ENCODE measurements around the gene KRT33A. TPM values are rescaled to one million over a fixed set of nuclear protein-coding genes. Genes with fewer than 3 reads are reported as not detected.

Gene KRT33A
- total and polyA plus RNA-seq, 2 experiments from 2014 or later, result not detected

- TF ChIP-seq REST (IDR thresholded peaks at IDR 0.05; ENCODE audit: unreplicated experiment), result no peak
- TF ChIP-seq, protein P1, sequence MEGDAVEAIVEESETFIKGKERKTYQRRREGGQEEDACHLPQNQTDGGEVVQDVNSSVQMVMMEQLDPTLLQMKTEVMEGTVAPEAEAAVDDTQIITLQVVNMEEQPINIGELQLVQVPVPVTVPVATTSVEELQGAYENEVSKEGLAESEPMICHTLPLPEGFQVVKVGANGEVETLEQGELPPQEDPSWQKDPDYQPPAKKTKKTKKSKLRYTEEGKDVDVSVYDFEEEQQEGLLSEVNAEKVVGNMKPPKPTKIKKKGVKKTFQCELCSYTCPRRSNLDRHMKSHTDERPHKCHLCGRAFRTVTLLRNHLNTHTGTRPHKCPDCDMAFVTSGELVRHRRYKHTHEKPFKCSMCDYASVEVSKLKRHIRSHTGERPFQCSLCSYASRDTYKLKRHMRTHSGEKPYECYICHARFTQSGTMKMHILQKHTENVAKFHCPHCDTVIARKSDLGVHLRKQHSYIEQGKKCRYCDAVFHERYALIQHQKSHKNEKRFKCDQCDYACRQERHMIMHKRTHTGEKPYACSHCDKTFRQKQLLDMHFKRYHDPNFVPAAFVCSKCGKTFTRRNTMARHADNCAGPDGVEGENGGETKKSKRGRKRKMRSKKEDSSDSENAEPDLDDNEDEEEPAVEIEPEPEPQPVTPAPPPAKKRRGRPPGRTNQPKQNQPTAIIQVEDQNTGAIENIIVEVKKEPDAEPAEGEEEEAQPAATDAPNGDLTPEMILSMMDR (conservative IDR thresholded peaks at IDR 0.05; ENCODE audit: low read depth in 2 of 2), result no peak
- no peak for TF ChIP-seq STAT1 (IDR thresholded peaks at IDR 0.05; ENCODE audit: unreplicated experiment)
- TF ChIP-seq EZH2phosphoT487 (IDR thresholded peaks at IDR 0.05; ENCODE audit: unreplicated experiment), result no peak
- TF ChIP-seq JUNB (IDR thresholded peaks at IDR 0.05; ENCODE audit: unreplicated experiment), result no peak
Measured at GRCh38 chr17:41366070-41366469, 15.4 kb upstream of the KRT33A start (continued).

DNA sequence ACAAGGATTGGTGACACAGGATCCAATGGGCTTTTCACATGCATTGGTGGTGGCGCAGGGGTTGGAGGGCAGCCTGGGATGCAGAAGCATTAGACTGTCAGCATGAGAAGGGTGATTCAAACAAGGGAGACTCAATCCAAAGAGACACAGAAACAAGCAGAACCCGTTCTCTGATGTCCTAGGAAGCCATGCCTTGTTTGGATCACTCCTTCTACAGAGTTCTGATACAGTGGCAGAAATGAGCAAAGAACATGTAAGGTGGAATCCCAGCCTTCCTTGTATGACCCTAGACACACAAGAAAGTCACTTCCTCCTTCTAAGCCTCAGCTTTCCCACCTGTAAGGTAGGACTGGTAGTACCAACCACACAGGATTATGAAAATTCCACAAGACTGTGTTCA, 13.3 kb upstream of the KRT33A start:
- no peak overlapping the region for H3K27ac ChIP-seq (ENCODE audit: low read depth)
- no peaks in the 10 kb centered on the region for H3K4me1 ChIP-seq (ENCODE audit: insufficient read depth)
- H3K79me2 ChIP-seq (replicated peaks; ENCODE audit: insufficient read depth), result no peaks in the 10 kb centered on the region
- H3K36me3 ChIP-seq (ENCODE audit: insufficient read depth), result no peaks in the 10 kb centered on the region
- no peaks in the 10 kb centered on the region for H3K9me2 ChIP-seq (ENCODE audit: insufficient read depth)
- Mint-ChIP-seq H3K9me3 (peaks cover 9% of the 10 kb centered on the region; the same call in 1 of the 3 replicates), H3K4me3 (no peak overlapping the region), H3K36me3 (ENCODE audit: low read depth) (no peaks in the 10 kb centered on the region), H3K27ac (no peak overlapping the region), H3K27me3 (ENCODE audit: insufficient read depth, low read depth, poor library complexity) (peaks cover 2% of the 10 kb centered on the region), H3K4me1 (no peaks in the 10 kb centered on the region)
- H3K27me3 ChIP-seq (ENCODE audit: insufficient read depth), result no peaks in the 10 kb centered on the region
- H3K4me2 ChIP-seq, result no peak overlapping the region
- H3K4me3 ChIP-seq, result no peak overlapping the region
- no peaks in the 10 kb centered on the region for H3F3A ChIP-seq (replicated peaks; ENCODE audit: low read depth)
- H4K20me1 ChIP-seq (replicated peaks; ENCODE audit: insufficient read depth), result no peaks in the 10 kb centered on the region
- H2AFZ ChIP-seq, result no peak overlapping the region
- DNase-seq (ENCODE audit: low spot score), result no peak
- ATAC-seq, result no peak
- TF ChIP-seq, protein P1 (conservative IDR thresholded peaks at IDR 0.05; ENCODE audit: low read depth in 2 of 2), result no peak
- TF ChIP-seq EZH2phosphoT487 (IDR thresholded peaks at IDR 0.05; ENCODE audit: unreplicated experiment), result no peak
- TF ChIP-seq, protein P2, sequence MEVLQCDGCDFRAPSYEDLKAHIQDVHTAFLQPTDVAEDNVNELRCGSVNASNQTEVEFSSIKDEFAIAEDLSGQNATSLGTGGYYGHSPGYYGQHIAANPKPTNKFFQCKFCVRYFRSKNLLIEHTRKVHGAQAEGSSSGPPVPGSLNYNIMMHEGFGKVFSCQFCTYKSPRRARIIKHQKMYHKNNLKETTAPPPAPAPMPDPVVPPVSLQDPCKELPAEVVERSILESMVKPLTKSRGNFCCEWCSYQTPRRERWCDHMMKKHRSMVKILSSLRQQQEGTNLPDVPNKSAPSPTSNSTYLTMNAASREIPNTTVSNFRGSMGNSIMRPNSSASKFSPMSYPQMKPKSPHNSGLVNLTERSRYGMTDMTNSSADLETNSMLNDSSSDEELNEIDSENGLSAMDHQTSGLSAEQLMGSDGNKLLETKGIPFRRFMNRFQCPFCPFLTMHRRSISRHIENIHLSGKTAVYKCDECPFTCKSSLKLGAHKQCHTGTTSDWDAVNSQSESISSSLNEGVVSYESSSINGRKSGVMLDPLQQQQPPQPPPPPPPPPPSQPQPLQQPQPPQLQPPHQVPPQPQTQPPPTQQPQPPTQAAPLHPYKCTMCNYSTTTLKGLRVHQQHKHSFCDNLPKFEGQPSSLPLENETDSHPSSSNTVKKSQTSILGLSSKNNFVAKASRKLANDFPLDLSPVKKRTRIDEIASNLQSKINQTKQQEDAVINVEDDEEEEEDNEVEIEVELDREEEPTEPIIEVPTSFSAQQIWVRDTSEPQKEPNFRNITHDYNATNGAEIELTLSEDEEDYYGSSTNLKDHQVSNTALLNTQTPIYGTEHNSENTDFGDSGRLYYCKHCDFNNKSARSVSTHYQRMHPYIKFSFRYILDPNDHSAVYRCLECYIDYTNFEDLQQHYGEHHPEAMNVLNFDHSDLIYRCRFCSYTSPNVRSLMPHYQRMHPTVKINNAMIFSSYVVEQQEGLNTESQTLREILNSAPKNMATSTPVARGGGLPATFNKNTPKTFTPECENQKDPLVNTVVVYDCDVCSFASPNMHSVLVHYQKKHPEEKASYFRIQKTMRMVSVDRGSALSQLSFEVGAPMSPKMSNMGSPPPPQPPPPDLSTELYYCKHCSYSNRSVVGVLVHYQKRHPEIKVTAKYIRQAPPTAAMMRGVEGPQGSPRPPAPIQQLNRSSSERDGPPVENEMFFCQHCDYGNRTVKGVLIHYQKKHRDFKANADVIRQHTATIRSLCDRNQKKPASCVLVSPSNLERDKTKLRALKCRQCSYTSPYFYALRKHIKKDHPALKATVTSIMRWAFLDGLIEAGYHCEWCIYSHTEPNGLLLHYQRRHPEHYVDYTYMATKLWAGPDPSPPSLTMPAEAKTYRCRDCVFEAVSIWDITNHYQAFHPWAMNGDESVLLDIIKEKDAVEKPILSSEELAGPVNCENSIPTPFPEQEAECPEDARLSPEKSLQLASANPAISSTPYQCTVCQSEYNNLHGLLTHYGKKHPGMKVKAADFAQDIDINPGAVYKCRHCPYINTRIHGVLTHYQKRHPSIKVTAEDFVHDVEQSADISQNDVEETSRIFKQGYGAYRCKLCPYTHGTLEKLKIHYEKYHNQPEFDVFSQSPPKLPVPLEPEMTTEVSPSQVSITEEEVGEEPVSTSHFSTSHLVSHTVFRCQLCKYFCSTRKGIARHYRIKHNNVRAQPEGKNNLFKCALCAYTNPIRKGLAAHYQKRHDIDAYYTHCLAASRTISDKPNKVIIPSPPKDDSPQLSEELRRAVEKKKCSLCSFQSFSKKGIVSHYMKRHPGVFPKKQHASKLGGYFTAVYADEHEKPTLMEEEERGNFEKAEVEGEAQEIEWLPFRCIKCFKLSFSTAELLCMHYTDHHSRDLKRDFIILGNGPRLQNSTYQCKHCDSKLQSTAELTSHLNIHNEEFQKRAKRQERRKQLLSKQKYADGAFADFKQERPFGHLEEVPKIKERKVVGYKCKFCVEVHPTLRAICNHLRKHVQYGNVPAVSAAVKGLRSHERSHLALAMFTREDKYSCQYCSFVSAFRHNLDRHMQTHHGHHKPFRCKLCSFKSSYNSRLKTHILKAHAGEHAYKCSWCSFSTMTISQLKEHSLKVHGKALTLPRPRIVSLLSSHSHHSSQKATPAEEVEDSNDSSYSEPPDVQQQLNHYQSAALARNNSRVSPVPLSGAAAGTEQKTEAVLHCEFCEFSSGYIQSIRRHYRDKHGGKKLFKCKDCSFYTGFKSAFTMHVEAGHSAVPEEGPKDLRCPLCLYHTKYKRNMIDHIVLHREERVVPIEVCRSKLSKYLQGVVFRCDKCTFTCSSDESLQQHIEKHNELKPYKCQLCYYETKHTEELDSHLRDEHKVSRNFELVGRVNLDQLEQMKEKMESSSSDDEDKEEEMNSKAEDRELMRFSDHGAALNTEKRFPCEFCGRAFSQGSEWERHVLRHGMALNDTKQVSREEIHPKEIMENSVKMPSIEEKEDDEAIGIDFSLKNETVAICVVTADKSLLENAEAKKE (CRISPR knock-in tag; IDR thresholded peaks at IDR 0.05), result no peak
- TF ChIP-seq REST (IDR thresholded peaks at IDR 0.05; ENCODE audit: unreplicated experiment), result no peak
- TF ChIP-seq STAT1 (IDR thresholded peaks at IDR 0.05; ENCODE audit: unreplicated experiment), result no peak

Data from GM23338 (cell line).